HG02678 (cell line): ENCODE measurements around the gene HMG20A.

Experiments
- ATAC-seq: cut with Tn5 transposase; IDR thresholded peaks from one replicate; pipeline ENCODE4 v1.9.1; 2021; ENCODE audit warnings: mild to moderate bottlenecking, moderate library complexity; ENCODE audit not compliant: unreplicated experiment

Gene HMG20A

DNA sequence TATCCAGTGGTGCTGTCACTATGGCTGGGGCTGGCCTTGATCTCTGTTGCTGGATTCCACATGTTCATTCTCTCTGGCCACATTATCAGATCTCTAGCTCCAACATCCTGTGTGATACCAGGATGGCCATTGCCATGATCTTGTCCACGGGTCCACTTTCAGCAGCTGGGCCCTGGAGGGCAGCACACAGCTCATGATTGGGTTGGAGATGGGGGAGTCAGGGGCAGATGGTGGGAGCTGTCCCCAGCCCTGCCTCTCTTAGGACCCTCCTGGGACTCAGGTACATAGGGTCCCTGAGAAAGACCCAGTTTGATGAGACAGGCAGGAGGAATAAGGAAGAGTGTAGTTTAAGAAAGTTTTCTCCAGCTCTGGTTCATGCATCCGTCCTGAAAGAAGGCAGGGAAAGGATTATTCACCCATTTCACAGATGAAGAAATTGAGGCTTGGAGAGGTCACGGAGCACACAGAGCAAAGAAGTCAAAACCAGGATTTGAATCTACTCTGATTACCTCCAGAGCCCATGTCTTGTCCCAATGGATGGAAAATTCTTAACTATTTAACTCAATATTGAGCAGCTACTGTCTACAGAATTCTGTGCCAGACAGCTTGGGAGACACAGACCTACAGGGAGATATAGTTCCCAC is 111.5 kb downstream of the HMG20A start:
- ATAC-seq: no peak

DNA sequence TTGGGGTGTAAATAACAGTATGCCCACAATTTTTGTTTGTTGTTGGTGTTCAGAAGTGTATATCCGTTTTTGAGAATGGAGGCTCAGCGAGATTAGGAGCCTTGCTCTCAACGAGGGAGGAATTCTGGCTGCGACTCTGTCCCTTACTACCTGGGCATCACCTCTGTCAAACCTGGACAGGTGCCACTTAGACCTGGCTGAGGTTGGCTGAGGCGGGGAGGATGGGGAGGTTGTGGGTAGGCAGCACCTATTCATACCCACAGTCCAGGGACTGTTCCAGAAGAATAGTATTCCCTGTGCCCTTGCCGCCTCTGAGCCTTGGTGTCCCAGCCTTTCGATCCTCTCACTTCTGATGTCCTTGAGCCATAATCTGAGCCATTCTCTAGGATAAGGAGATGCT is 112.2 kb downstream of the HMG20A start:
- ATAC-seq: no peak

GRCh38 chr15:77533578-77534430 is 113.1 kb downstream of the HMG20A start:
- no peak for ATAC-seq
